HG03103 (cell line): Measurements from ENCODE around the gene STT3B.
"Not testable (repeated sequence)": the region's sequence is repeated elsewhere in the genome, so short reads cannot be mapped to it uniquely, and the experiment has no call there.

Experiments
- ATAC-seq: cut with Tn5 transposase; IDR thresholded peaks from one replicate; pipeline ENCODE4 v1.9.1; 2021; ENCODE audit warnings: low read depth; ENCODE audit not compliant: unreplicated experiment

STT3B gene

GRCh38 chr3:31581660-31582059 is 48.9 kb downstream of the STT3B start:
- no peak for ATAC-seq

- no peak for ATAC-seq
These were observed 56.5 kb downstream of the STT3B start for GRCh38 chr3:31589228-31589627.

GRCh38 chr3:31590650-31591049 is 57.9 kb downstream of the STT3B start:
- no peak for ATAC-seq

- ATAC-seq: no peak
These were observed 60.0 kb downstream of the STT3B start for GRCh38 chr3:31592764-31593163.

GRCh38 chr3:31596176-31596575 is 63.5 kb downstream of the STT3B start:
- ATAC-seq: no peak

GRCh38 chr3:31600431-31600830 is 67.7 kb downstream of the STT3B start:
- ATAC-seq: no peak

- ATAC-seq: not testable (repeated sequence)
These were observed 72.6 kb downstream of the STT3B start for GRCh38 chr3:31605333-31605732.

GRCh38 chr3:31606453-31606852 is 73.7 kb downstream of the STT3B start:
- ATAC-seq: no peak

GRCh38 chr3:31610700-31611275 is 78.1 kb downstream of the STT3B start:
- ATAC-seq: no peak

- no peak for ATAC-seq
These were observed 80.5 kb downstream of the STT3B start for GRCh38 chr3:31613177-31613576.

- ATAC-seq: no peak
These were observed 80.9 kb downstream of the STT3B start for GRCh38 chr3:31613654-31614053.

- no peak for ATAC-seq
These were observed 81.6 kb downstream of the STT3B start for GRCh38 chr3:31614162-31614921.

- no peak for ATAC-seq
These were observed 82.5 kb downstream of the STT3B start for GRCh38 chr3:31615071-31615875.

- ATAC-seq: no peak
These were observed 84.0 kb downstream of the STT3B start for GRCh38 chr3:31616711-31617110.

- ATAC-seq: no peak
These were observed 87.9 kb downstream of the STT3B start for GRCh38 chr3:31620656-31621055.

GRCh38 chr3:31621314-31621713 is 88.6 kb downstream of the STT3B start:
- no peak for ATAC-seq

GRCh38 chr3:31622636-31623288 is 90.0 kb downstream of the STT3B start:
- peak; percentile 60 for ATAC-seq

- ATAC-seq: no peak
These were observed 91.5 kb downstream of the STT3B start for GRCh38 chr3:31624083-31624709.

GRCh38 chr3:31625358-31625757 is 92.6 kb downstream of the STT3B start:
- no peak for ATAC-seq

GRCh38 chr3:31629054-31629453 is 96.3 kb downstream of the STT3B start:
- ATAC-seq: no peak

GRCh38 chr3:31634476-31634875 is 101.8 kb downstream of the STT3B start:
- no peak for ATAC-seq
